Measurements from ENCODE around the gene CDC14B. TPM values are rescaled to one million over a fixed set of nuclear protein-coding genes. Genes with fewer than 3 reads are reported as not detected.
"Not testable (repeated sequence)": the region's sequence is repeated elsewhere in the genome, so short reads cannot be mapped to it uniquely, and the experiment has no call there.

The CDC14B gene
- total RNA-seq, 1 donor from 2014 or later: 38.1 TPM

DNA sequence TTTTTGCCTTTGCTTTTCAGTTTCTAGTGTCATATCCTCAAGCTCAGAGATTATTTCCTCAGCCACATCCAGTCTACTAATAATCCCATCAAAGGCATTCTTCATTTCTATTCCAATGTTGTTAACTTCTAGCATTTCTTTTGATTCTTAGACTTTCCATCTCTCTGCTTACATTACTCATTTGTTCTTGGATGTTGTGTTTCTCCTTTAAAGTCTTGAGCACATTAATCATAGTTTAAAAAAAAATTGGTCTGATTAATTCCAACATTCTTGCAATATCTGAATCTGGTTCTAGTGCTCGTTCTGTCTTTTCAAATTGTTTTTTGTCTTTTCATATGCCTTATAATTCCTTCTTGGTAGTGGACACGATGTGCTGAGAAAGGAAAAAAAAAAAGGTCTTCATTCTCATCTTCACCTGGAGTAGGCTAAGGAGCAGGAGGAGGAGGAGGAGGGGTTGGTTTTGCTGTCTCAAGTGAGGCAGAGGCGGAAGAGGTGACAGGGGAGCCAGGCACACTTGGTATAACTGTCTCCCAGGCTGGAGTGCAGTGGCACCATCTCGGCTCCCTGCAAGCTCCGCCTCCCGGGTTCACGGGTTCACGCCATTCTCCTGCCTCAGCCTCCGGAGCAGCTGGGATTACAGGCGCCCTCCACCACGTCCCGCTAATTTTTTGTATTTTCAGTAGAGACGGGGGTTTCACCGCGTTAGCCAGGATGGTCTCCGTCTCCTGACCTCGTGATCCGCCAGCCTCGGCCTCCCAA lies 19.1 kb upstream of the CDC14B start:
- H3K27me3 Mint-ChIP-seq (ENCODE audit: insufficient read depth, low read depth): peaks cover 2% of the 10 kb centered on the region
- no peak for TF ChIP-seq EZH2phosphoT487 (IDR thresholded peaks at IDR 0.05)
- TF ChIP-seq, protein P1, sequence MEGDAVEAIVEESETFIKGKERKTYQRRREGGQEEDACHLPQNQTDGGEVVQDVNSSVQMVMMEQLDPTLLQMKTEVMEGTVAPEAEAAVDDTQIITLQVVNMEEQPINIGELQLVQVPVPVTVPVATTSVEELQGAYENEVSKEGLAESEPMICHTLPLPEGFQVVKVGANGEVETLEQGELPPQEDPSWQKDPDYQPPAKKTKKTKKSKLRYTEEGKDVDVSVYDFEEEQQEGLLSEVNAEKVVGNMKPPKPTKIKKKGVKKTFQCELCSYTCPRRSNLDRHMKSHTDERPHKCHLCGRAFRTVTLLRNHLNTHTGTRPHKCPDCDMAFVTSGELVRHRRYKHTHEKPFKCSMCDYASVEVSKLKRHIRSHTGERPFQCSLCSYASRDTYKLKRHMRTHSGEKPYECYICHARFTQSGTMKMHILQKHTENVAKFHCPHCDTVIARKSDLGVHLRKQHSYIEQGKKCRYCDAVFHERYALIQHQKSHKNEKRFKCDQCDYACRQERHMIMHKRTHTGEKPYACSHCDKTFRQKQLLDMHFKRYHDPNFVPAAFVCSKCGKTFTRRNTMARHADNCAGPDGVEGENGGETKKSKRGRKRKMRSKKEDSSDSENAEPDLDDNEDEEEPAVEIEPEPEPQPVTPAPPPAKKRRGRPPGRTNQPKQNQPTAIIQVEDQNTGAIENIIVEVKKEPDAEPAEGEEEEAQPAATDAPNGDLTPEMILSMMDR (IDR thresholded peaks at IDR 0.05): no peak
- no peak for TF ChIP-seq EZH2 (IDR thresholded peaks at IDR 0.05)

DNA sequence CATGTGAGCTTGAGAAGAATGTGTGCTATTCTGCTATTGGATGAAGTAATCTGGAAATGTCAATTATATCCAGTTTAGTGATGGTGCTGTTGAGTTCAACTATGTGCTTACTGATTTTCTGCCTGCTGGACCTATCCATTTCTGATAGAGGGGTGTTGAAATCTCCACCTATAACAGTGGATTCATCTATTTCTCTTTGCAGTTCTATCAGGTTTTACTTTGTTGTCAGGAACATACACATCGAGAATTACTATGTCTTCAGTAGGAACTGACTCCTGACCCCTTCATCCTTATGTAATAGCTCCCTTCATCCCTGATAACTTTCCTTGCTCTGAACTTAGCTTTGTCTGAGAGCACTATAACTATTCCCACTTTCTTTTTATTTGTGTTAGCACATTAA lies 16.7 kb upstream of the CDC14B start:
- Histone ChIP-seq H3K9ac (no peak overlapping the region), H3K4me3 (no peak overlapping the region), H3K4me2 (no peak overlapping the region), H3F3A (ENCODE audit: low read depth) (no peaks in the 10 kb centered on the region), H4K20me1 (ENCODE audit: low read depth) (no peaks in the 10 kb centered on the region), H3K27ac (no peak overlapping the region), H3K4me1 (no peaks in the 10 kb centered on the region), H2AFZ (replicated peaks) (no peak overlapping the region), H3K36me3 (no peaks in the 10 kb centered on the region), H3K79me2 (ENCODE audit: low read depth) (no peaks in the 10 kb centered on the region), H3K9me3 (ENCODE audit: low read depth) (no peaks in the 10 kb centered on the region), H3K27me3 (no peaks in the 10 kb centered on the region)
- H3K4me1 Mint-ChIP-seq: no peaks in the 10 kb centered on the region
- H3K36me3 Mint-ChIP-seq: no peaks in the 10 kb centered on the region
- no peak for DNase-seq (ENCODE audit: low spot score)
- no peak overlapping the region for H3K27ac Mint-ChIP-seq
- TF ChIP-seq EZH2phosphoT487 (IDR thresholded peaks at IDR 0.05): no peak
- TF ChIP-seq, protein P1 (IDR thresholded peaks at IDR 0.05): no peak
- no peak for TF ChIP-seq EZH2 (IDR thresholded peaks at IDR 0.05)
- peaks cover 2% of the 10 kb centered on the region for H3K27me3 Mint-ChIP-seq (ENCODE audit: insufficient read depth, low read depth)
- H3K4me3 Mint-ChIP-seq: no peak overlapping the region
- H3K9me3 Mint-ChIP-seq: no peaks in the 10 kb centered on the region

More for the DNA sequence above, 19.1 kb upstream of the CDC14B start:
- H3K36me3 Mint-ChIP-seq: no peaks in the 10 kb centered on the region
- no peaks in the 10 kb centered on the region for H3K79me2 ChIP-seq (ENCODE audit: low read depth)
- H3K9me3 Mint-ChIP-seq: no peaks in the 10 kb centered on the region
- H3K4me1 ChIP-seq: no peaks in the 10 kb centered on the region
- no peak overlapping the region for H3K4me3 ChIP-seq
- no peaks in the 10 kb centered on the region for H3K36me3 ChIP-seq
- no peak overlapping the region for H3K4me2 ChIP-seq
- H3K4me3 Mint-ChIP-seq: no peak overlapping the region
- H3F3A ChIP-seq (ENCODE audit: low read depth): no peaks in the 10 kb centered on the region
- H3K27me3 ChIP-seq: no peaks in the 10 kb centered on the region
- no peaks in the 10 kb centered on the region for H4K20me1 ChIP-seq (ENCODE audit: low read depth)
- no peak overlapping the region for H3K27ac Mint-ChIP-seq
- DNase-seq (ENCODE audit: low spot score): no peak
- H3K9me3 ChIP-seq (ENCODE audit: low read depth): no peaks in the 10 kb centered on the region
- no peak overlapping the region for H3K9ac ChIP-seq
- no peak overlapping the region for H2AFZ ChIP-seq (replicated peaks)
- no peak overlapping the region for H3K27ac ChIP-seq
- H3K4me1 Mint-ChIP-seq: no peaks in the 10 kb centered on the region

DNA sequence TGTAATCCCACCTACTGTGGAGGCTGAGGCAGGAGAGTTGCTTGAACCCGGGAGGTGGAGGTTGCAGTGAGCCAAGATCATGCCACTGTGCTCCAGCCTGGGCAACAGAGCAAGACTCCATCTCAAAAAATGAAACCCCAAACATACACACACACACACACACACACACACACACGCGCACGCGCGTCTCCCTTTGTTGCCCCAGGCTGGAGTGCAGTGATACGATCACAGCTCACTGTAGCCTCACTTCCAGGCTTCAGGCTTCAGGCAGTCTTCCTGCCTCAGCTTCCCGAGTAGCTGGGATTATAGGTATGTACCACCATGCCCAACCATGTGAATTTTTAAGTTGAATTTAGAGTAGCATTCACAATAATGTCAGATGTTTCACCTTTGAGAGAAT lies 13.9 kb upstream of the CDC14B start:
- H3K27me3 Mint-ChIP-seq (ENCODE audit: insufficient read depth, low read depth); H3K4me2 ChIP-seq; H3K4me1 ChIP-seq; H3K4me3 ChIP-seq; H3K9ac ChIP-seq; H2AFZ ChIP-seq (replicated peaks); H3K27ac ChIP-seq; H3K27me3 ChIP-seq; H3K9me3 ChIP-seq (ENCODE audit: low read depth); DNase-seq (ENCODE audit: low spot score); H3K4me3 Mint-ChIP-seq; H3K36me3 ChIP-seq; H3K4me1 Mint-ChIP-seq; H3K36me3 Mint-ChIP-seq; H3K79me2 ChIP-seq (ENCODE audit: low read depth); H3F3A ChIP-seq (ENCODE audit: low read depth); H3K27ac Mint-ChIP-seq; H4K20me1 ChIP-seq (ENCODE audit: low read depth); H3K9me3 Mint-ChIP-seq: not testable (repeated sequence)

DNA sequence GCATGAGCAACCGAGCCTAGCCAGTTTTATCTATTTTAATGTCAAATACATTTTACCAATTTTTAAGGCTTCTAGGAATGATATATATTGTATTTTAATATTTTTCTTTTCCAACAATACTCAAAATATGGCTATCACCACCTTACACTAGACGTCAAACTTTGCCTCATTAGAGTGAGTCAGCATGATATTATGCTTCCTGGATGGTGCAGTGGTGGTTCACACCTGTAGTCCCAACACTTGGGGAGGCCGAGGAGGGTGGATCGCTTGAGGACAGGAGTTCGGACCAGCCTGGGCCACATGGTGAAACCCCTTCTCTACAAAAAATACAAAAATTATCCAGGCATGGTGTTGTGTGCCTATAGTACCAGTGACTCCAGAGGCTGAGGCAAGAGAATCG lies 7.3 kb upstream of the CDC14B start:
- H3K9me3 ChIP-seq (ENCODE audit: low read depth): no peaks in the 10 kb centered on the region
- H3K27me3 ChIP-seq: no peaks in the 10 kb centered on the region
- H4K20me1 ChIP-seq (ENCODE audit: low read depth): no peaks in the 10 kb centered on the region
- H3K4me2 ChIP-seq: no peak overlapping the region
- no peak overlapping the region for H3K27ac ChIP-seq
- peaks cover under 1% of the 10 kb centered on the region for H3K4me1 Mint-ChIP-seq
- H3K79me2 ChIP-seq (ENCODE audit: low read depth): no peaks in the 10 kb centered on the region
- H3K9ac ChIP-seq: no peak overlapping the region
- TF ChIP-seq, protein P1 (IDR thresholded peaks at IDR 0.05): no peak
- TF ChIP-seq EZH2 (IDR thresholded peaks at IDR 0.05): no peak
- no peak for TF ChIP-seq EZH2phosphoT487 (IDR thresholded peaks at IDR 0.05)
- no peaks in the 10 kb centered on the region for H3F3A ChIP-seq (ENCODE audit: low read depth)
- H3K4me3 Mint-ChIP-seq: no peak overlapping the region
- peaks cover 4% of the 10 kb centered on the region for H3K27me3 Mint-ChIP-seq (ENCODE audit: insufficient read depth, low read depth)
- no peaks in the 10 kb centered on the region for H3K4me1 ChIP-seq
- H3K36me3 Mint-ChIP-seq: no peaks in the 10 kb centered on the region
- H2AFZ ChIP-seq (replicated peaks): no peak overlapping the region
- H3K27ac Mint-ChIP-seq: no peak overlapping the region
- no peak overlapping the region for H3K4me3 ChIP-seq
- no peaks in the 10 kb centered on the region for H3K9me3 Mint-ChIP-seq
- no peaks in the 10 kb centered on the region for H3K36me3 ChIP-seq
- no peak for DNase-seq (ENCODE audit: low spot score)
